Measurements from ENCODE around the gene MAPK1. TPM values are rescaled to one million over a fixed set of nuclear protein-coding genes. Genes with fewer than 3 reads are reported as not detected.

Gene MAPK1
- total RNA-seq, 1 experiment from 2014 or later: 122 TPM

- Histone ChIP-seq H3K27me3 (ENCODE audit: control insufficient read depth, insufficient read depth, low read length) (no peaks in the 10 kb centered on the region), H3K36me3 (ENCODE audit: control insufficient read depth, insufficient read depth, low read length) (peaks cover 2% of the 10 kb centered on the region; the same call in 1 of the 2 replicates), H3K4me1 (ENCODE audit: control insufficient read depth, insufficient read depth, low read length) (no peaks in the 10 kb centered on the region), H3K9me3 (ENCODE audit: control insufficient read depth, insufficient read depth, low read depth, low read length) (no peaks in the 10 kb centered on the region), H3K27ac (ENCODE audit: low read length) (no peak overlapping the region), H3K4me3 (ENCODE audit: low read depth in 2 of 2, low read length in 2 of 2) (no peak overlapping the region)
- intact Hi-C loops (cut with micrococcal nuclease; ENCODE audit: unreplicated experiment) (no loop called here), in situ Hi-C loops (cut with HindIII; ENCODE audit: low pct_unique_long_range_greater_than_20kb, low sequenced_read_pairs) (no loop called here)
- TF ChIP-seq TCF7L2 (IDR thresholded peaks at IDR 0.05; ENCODE audit: low read depth, low read length) (no peak), REST (IDR thresholded peaks at IDR 0.05; ENCODE audit: insufficient read depth in 1 of 2, low read depth in 2 of 2, low read length in 1 of 2) (no peak), SIN3A (IDR thresholded peaks at IDR 0.05; ENCODE audit: borderline replicate concordance, insufficient read depth, low read depth, low read length) (no peak), POLR2AphosphoS5 (IDR thresholded peaks at IDR 0.05; ENCODE audit: low read depth, low read length) (no peak), CTCF (IDR thresholded peaks at IDR 0.05) (no peak)
- no TSS peak for BruUV-seq (replicated peaks)
- POLR2A ChIA-PET: no interaction called here
- ATAC-seq: no peak
- CTCF ChIA-PET: no interaction called here
- no peak for DNase-seq (ENCODE audit: low read depth, low spot score)
Observed at GRCh38 chr22:21768435-21768834, 99.0 kb downstream of the MAPK1 start.

- ATAC-seq (no peak), DNase-seq (ENCODE audit: low read depth, low spot score) (no peak)
- BruUV-seq (replicated peaks): no TSS peak
- H3K4me1 ChIP-seq (ENCODE audit: control insufficient read depth, insufficient read depth, low read length): no peaks in the 10 kb centered on the region
- in situ Hi-C loops (cut with HindIII; ENCODE audit: low pct_unique_long_range_greater_than_20kb, low sequenced_read_pairs): no loop called here
- no peaks in the 10 kb centered on the region for H3K27me3 ChIP-seq (ENCODE audit: control insufficient read depth, insufficient read depth, low read length)
- H3K4me3 ChIP-seq (ENCODE audit: low read depth in 2 of 2, low read length in 2 of 2): no peak overlapping the region
- ChIA-PET CTCF (no interaction called here), POLR2A (no interaction called here)
- H3K27ac ChIP-seq (ENCODE audit: low read length): no peak overlapping the region
- intact Hi-C loops (cut with micrococcal nuclease; ENCODE audit: unreplicated experiment): no loop called here
- no peaks in the 10 kb centered on the region for H3K36me3 ChIP-seq (ENCODE audit: control insufficient read depth, insufficient read depth, low read length)
- no peaks in the 10 kb centered on the region for H3K9me3 ChIP-seq (ENCODE audit: control insufficient read depth, insufficient read depth, low read depth, low read length)
- TF ChIP-seq TCF7L2 (IDR thresholded peaks at IDR 0.05; ENCODE audit: low read depth, low read length) (no peak), REST (IDR thresholded peaks at IDR 0.05; ENCODE audit: insufficient read depth in 1 of 2, low read depth in 2 of 2, low read length in 1 of 2) (no peak), CTCF (IDR thresholded peaks at IDR 0.05) (no peak)
Observed at GRCh38 chr22:21766691-21767462, 100.6 kb downstream of the MAPK1 start.
